Motor neuron (in vitro differentiated cells): ENCODE measurements around the gene MS4A15. TPM values are rescaled to one million over a fixed set of nuclear protein-coding genes. Genes with fewer than 3 reads are reported as not detected.
"Not testable (repeated sequence)": the region's sequence is repeated elsewhere in the genome, so short reads cannot be mapped to it uniquely, and the experiment has no call there.

ENCODE experiments used
- ATAC-seq, 8 experiments: fragments of 200-7000 bp; cut with Tn5 transposase; replicated peaks in 6 of 8; 2 replicates each; pipeline ENCODE4 v1.8.0; 2021; ENCODE audit warnings: mild to moderate bottlenecking in 8 of 8, moderate library complexity in 8 of 8
- H3K27ac ChIP-seq, 2 donors: fragments of 250-450 bp; sonication (Bioruptor Pico); 2 replicates each; pipeline ENCODE4 v1.9.0; 2021; ENCODE audit warnings: antibody characterized with exemption in 2 of 2, mild to moderate bottlenecking in 2 of 2, moderate library complexity in 1 of 2
- H3K4me1 ChIP-seq, 2 donors: fragments of 250-450 bp; sonication (Bioruptor Pico); replicated peaks in 1 of 2; 2 replicates each; pipeline ENCODE4 v1.6.1; 2021; ENCODE audit warnings: antibody characterized with exemption in 2 of 2, mild to moderate bottlenecking in 2 of 2, moderate library complexity in 1 of 2
- H3K4me3 ChIP-seq, 5 donors: fragments of 250-450 bp; sonication (Bioruptor Pico); 2 replicates each; pipeline ENCODE4 v1.9.0; 2021; ENCODE audit warnings: antibody characterized with exemption in 5 of 5, mild to moderate bottlenecking in 5 of 5, moderate library complexity in 4 of 5
- WGBS, 10 experiments: fragments of 450-650 bp; shearing (Covaris generic); methylation state at CpG; one replicate each; pipeline ENCODE4 v1.0.0; 2022; 5-methylcytosine and 5-hydroxymethylcytosine counted together
- in situ Hi-C, 9 experiments: fragments of 400-800 bp; cut with MboI; loops; one replicate each; pipeline ENCODE4 v1.15.0; 2021; ENCODE audit warnings: low sequenced_read_pairs in 9 of 9, low pct_unique_long_range_greater_than_20kb in 2 of 9; ENCODE audit not compliant: unreplicated experiment in 9 of 9
- total RNA-seq, 8 experiments: library from RNA; unstranded; fragments of 300-600 nt; gene quantifications; 2 replicates each; pipeline versions ENCODE4 v1.2.3 to v1.2.4, GENCODE V29; 2022

MS4A15 gene
- total RNA-seq, 8 experiments from 2014 or later: 0.13 to 0.33 (median 0.28) TPM; not detected in 5

DNA sequence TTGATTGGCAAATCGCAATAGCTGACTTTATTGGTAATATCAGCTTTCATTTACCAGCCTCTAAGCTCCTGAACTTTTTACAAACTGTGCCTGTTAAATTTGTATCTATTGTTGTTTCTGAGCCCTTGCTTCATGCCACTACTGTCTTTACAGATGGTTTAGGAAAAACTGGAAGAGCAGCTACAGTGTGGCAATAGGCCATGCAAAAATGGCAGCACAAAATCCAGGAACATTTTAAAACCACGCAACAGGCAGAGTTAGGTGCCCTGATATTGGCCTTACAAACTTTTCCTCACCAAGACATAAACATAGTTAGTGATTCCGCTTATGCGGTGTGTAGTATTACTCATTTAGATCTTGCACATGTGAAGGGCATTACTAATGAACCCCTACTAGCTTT, 2.0 kb downstream of the MS4A15 start:
- in situ Hi-C loops: not testable (repeated sequence)

DNA sequence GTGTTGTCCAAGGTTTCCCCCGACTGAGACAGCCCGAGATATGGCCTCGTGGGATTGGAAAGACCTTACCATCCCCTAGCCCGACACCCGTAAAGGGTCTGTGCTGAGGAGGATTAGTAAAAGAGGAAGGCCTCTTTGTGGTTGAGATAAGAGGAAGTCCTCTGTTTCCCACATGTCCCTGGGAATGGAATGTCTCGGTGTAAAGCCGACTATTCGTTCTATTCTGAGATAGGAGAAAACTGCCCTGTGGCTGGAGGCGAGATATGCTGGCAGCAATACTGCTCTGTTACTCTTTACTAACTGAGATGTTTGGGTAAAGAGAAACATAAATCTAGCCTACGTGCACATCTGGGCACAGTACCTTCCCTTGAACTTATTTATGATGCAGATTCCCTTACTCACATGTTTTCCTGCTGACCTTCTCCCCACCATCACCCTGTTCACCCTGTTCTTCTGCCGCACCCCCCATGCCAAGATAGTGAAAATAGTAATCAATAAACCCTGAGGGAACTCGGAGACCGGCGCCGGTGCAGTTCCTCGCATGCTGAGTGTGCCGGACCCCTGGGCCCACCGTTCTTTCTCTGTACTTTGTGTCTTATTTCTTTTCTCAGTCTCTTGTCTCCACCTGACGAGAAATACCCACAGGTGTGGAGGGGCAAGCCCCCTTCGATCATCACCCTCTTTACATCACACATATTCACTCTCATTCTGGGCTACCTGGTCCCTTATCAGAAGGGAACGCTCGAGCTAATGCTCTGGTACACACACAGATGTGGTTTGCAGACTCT, 3.0 kb downstream of the MS4A15 start:
- H3K4me1 ChIP-seq, H3K4me3 ChIP-seq, in situ Hi-C loops, ATAC-seq, H3K27ac ChIP-seq: not testable (repeated sequence)
- WGBS, 10 experiments: 5 to 89% (median 58%) methylated on average over 2 to 15 of the region's 22 CpGs; no CpG with 5 or more reads in 2 of the 10 experiments

More for the DNA sequence above, 2.0 kb downstream of the MS4A15 start:
- ATAC-seq, H3K27ac ChIP-seq, H3K4me1 ChIP-seq, H3K4me3 ChIP-seq: not testable (repeated sequence)
- 14 to 100% (median 73%) methylated on average over 1 to 4 of the region's 4 CpGs; no CpG with 5 or more reads in 2 of the 10 experiments for WGBS, 10 experiments

DNA sequence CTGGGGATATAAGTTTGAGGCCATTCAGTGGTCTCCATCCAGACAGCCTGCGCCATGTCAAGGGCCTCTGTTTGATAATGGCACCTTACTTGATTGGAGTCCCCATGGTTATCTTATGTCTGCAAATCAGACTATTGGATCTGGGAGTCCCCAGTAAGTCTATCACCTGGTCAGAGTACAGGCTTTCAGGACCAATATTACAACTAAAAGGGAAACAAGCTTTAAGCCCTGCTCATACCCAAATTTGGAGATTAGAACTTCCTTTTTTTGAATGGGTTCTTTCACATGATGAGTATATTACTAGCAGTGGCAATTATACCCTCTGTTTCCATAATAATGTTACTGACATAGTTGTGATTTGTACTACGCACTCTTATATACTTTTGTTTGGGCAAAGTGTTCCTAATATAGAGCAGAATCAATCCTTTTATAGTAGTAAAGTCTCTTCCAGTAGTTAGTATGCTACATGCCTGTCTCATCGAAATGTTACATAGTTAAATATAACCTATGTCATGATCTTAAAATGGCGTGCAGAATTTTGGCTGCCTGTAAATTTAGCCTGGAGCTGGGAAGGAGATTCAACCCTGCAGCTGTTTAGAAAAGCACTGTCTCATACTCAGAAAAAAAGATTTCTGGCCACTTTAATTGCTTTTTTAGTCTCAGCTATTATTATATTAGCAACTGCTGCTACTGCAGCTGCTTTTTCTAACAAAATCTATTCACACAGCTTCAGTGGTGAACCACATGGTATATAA, 4.9 kb downstream of the MS4A15 start:
- Histone ChIP-seq H3K4me1 (no peaks in the 10 kb centered on the region), H3K4me3 (no peak overlapping the region), H3K27ac (no peak overlapping the region)
- WGBS, 10 experiments: 0 to 100% (median 83%) methylated on average over 1 to 4 of the region's 4 CpGs; no CpG with 5 or more reads in 1 of the 10 experiments
- no peak for ATAC-seq
- in situ Hi-C loops: no loop called here

DNA sequence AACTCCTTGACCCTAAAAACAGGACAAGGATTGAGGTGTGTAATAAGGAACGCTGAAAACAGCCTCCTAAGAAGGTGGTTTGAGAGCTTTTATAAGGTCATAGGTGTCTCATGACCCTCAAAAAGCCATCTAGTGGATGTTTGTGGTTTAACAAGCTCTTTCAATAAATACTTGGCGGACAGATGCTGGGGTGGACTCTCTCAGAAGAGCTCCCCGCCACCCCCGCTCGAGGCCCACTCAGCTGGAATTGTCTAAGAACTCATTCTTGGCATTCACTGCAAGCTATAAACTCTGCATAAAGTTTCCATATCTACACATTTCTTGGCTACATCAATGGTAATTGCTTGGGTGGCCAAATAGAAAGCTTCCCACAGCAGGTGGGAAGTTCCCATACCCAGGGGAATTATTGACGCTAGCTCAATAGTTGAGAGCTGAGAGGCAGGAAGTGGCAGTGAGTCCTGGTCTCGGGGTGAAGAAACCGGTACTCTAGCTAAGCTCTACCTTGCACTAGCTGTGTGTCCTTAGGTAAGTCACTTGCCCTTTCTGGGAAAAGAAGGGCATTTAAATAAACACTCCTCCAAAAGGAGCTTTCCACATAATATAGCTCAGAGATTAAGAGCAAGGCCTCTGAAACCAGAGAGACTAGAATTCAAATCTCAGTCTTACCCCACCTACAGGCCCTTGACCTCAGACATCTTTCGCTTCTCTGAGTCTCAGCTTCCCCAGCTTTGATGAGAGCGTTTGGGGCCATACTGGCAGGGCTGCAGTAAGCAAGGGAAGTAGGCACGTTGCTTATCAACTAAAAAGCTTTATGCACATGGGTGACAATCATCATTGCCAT, 6.4 kb downstream of the MS4A15 start:
- 19 to 100% (median 63%) methylated on average over 1 to 9 of the region's 11 CpGs for WGBS, 10 experiments
- in situ Hi-C loops: no loop called here
- Histone ChIP-seq H3K4me1 (no peaks in the 10 kb centered on the region), H3K4me3 (no peak overlapping the region), H3K27ac (no peak overlapping the region)
- ATAC-seq: peak in 2 of 8 experiments; percentile 30 to 39

DNA sequence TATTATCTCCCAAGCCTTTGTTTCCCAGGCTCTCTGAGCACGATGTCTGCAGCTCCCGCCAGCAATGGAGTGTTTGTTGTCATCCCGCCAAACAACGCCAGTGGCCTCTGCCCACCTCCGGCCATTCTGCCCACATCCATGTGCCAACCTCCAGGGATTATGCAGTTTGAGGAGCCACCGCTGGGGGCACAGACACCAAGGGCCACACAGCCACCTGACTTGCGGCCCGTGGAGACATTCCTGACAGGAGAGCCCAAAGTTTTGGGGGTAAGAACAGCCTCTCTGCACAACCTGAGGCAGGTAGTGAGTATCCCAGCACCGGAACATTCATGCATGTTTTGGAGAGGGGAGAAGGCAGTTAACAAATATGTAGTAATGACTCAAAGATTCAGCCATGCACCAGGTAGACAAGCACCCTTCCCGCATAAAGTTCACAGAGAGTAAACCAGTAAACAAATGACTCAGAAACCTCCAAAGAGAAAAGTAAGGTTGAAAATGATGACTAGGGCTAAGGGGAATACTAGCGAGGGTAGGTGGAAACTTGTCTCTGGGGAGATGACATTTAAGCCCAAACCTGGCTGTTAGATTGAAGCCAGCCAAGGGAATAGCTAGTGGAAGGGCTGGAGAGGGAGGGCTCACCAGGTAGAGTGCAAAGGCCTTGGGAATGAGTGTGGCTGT, 7.2 kb downstream of the MS4A15 start:
- WGBS, 10 experiments: 37 to 100% (median 90%) methylated on average over 1 to 9 of the region's 11 CpGs; no CpG with 5 or more reads in 1 of the 10 experiments
- Histone ChIP-seq H3K4me1 (no peaks in the 10 kb centered on the region), H3K4me3 (no peak overlapping the region), H3K27ac (no peak overlapping the region)
- no peak for ATAC-seq
- in situ Hi-C loops: no loop called here

DNA sequence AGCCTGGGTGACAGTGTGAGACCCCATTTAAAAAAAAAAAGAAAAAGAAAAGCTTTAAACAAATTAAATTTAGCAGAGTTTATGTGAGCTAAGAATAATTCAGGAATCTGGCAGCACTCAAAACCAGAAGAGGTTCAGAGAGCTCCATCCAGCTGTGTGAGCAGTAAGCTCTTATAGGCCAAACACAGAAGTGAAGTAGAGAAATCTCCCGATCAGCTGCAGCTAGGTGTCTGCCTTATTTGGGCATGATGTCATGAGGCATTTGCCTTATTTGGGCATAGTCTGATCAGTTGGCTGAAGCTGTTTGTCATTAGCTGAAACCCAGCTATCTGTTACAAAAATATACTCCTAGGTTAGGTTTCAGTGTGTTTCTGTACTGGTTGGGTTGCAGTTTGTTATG, 8.2 kb downstream of the MS4A15 start:
- in situ Hi-C loops: no loop called here
- ATAC-seq: peak in 3 of 8 experiments; percentile 32 to 65 (median 42)
- 0 to 67% (median 40%) methylated on average over 1 of the region's 1 CpG; no CpG with 5 or more reads in 3 of the 10 experiments for WGBS, 10 experiments
- no peak overlapping the region for H3K27ac ChIP-seq
- H3K4me3 ChIP-seq: no peak overlapping the region
- H3K4me1 ChIP-seq: no peaks in the 10 kb centered on the region

DNA sequence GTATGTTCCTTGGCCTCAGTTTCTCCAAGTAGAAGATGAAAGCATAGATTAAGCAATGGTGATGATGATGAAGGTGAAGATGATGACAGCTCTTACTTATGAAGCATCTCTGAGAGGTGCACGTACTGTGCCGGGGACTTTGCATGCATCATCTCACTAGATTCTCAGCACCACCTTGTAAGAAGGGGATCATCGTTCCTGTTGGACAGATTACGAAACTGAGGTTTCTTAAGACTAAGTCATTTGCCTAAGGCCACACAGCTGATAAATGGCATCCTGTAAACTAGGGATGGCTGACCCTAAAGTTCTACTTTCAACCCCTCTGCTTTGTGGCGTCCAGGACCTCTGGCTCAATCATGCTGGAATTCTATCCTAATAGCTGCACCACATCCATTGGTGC, 8.7 kb downstream of the MS4A15 start:
- WGBS, 10 experiments: 0 to 100% (median 90%) methylated on average over 1 to 5 of the region's 5 CpGs; no CpG with 5 or more reads in 4 of the 10 experiments
- in situ Hi-C loops: no loop called here
- no peak for ATAC-seq
- no peak overlapping the region for H3K4me3 ChIP-seq
- no peaks in the 10 kb centered on the region for H3K4me1 ChIP-seq
- H3K27ac ChIP-seq: no peak overlapping the region

DNA sequence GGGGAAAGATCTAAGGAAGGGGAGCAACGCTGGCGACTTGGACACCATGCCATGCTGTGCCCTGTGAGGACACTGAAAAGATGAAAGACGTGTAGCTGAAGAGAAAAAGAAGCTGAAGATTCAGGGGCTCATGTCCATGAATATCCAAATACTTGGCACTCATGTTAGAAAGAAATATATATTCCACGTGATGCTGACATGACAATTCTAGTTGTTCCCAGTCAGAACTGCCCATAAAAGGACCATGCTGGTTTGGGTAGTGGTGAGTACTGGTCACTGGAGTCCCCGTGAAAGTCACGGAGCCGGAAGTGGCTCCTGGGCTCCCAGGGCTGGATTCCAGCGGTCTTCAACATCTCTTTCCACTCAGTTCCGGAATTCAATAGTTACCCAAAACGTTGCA, 9.9 kb downstream of the MS4A15 start:
- in situ Hi-C loops: no loop called here
- Histone ChIP-seq H3K4me1 (no peaks in the 10 kb centered on the region), H3K27ac (no peak overlapping the region), H3K4me3 (no peak overlapping the region)
- WGBS, 10 experiments: 29 to 96% (median 86%) methylated on average over 1 to 9 of the region's 10 CpGs; no CpG with 5 or more reads in 2 of the 10 experiments
- no peak for ATAC-seq

DNA sequence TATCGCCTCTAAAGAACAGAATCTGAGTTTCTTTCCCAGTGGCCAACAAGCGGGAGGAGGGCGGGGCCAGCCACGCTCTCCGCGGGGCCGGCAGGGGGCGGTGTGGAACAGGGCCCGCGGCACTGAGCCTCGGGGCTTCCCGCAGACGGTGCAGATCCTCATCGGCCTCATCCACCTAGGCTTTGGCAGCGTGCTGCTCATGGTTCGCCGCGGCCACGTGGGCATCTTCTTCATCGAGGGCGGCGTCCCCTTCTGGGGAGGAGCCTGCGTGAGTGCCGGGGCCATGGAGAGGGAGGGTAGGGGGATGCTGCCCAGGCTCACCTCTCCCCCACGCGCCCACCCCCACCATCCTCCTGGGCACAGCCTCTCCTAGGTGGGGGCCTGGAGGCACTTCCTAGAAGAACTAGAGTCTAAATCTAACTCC, 10.7 kb downstream of the MS4A15 start:
- Histone ChIP-seq H3K27ac (no peak overlapping the region), H3K4me3 (no peak overlapping the region), H3K4me1 (no peaks in the 10 kb centered on the region)
- ATAC-seq: peak in 2 of 8 experiments; percentile 61
- 100% methylated on average over 2 of the region's 26 CpGs; no CpG with 5 or more reads in 9 of the 10 experiments for whole genome bisulfite sequencing, 10 experiments
- in situ Hi-C loops: no loop called here

DNA sequence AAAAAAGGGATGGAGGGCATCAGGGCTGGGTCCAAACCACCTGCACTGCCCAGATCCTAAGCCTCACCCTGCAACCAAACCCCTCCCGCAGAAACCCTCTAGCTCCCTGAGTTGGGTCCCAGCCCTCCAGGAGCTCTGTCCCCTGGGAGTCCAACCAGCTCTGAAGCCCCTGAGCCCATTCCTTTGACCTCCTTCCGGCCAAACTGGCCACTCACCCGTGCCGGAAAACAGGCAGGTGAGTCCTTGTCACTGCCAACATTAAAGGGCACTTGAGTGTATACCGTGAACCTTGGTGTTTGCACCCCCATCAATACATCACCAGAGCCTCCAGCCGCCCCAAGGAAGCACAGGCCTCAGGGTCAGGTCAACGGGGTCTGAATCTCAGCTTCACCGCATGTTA, 11.5 kb downstream of the MS4A15 start:
- Histone ChIP-seq H3K4me1 (no peaks in the 10 kb centered on the region), H3K27ac (no peak overlapping the region), H3K4me3 (no peak overlapping the region)
- WGBS, 10 experiments: 43 to 100% (median 90%) methylated on average over 1 to 7 of the region's 8 CpGs; no CpG with 5 or more reads in 3 of the 10 experiments
- no peak for ATAC-seq
- in situ Hi-C loops: no loop called here

DNA sequence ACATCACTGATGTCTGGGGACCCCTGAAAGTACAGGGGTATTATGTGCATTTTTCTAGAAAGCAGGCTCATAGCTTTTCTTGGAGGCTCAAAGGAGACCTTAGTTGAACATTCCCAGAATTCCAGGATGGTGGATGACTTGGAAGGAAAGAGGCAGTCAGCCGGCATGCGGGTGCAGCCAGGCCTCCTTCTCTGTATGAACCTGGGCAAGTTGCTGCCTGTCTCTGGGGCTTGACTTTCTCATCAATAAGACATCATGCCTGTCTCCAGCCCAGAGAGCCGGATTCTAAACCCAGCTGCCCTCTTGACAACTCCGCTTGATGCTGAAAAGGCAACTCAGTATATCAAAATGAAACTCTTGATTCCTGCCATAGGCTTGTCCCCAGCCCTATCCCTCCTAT, 12.6 kb downstream of the MS4A15 start:
- no peak for ATAC-seq
- in situ Hi-C loops: no loop called here

DNA sequence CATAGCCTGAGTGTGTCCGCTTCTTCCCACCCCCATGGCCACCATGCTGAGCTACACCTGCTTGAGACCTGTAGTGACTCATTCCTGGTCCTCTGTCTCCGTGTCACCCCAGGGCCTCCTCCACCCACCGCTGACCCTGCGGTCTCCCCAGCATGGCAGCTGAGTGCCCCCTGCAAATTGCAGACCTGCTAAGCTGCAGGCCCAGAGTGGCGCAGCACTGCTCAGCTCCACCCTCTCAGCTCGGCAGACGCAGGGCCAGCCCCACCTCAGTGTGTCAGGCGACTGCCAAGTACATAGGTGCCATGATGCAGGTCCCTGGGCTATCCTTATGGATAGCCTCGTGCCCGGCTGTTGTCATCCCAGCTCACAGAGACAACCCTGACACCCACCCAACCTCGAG, 13.1 kb downstream of the MS4A15 start:
- H3K27ac ChIP-seq: no peak overlapping the region
- no peaks in the 10 kb centered on the region for H3K4me1 ChIP-seq
- ATAC-seq: no peak
- no peak overlapping the region for H3K4me3 ChIP-seq
- 49 to 73% (median 64%) methylated on average over 3 to 7 of the region's 11 CpGs; no CpG with 5 or more reads in 6 of the 10 experiments for WGBS, 10 experiments
- in situ Hi-C loops: no loop called here

More for the DNA sequence above, 12.6 kb downstream of the MS4A15 start:
- H3K27ac ChIP-seq: no peak overlapping the region
- 0 to 86% (median 60%) methylated on average over 1 to 4 of the region's 4 CpGs; no CpG with 5 or more reads in 3 of the 10 experiments for WGBS, 10 experiments
- no peak overlapping the region for H3K4me3 ChIP-seq
- no peaks in the 10 kb centered on the region for H3K4me1 ChIP-seq
